CD4-positive, alpha-beta T cell treated with Interleukin-12 subunit alpha and Interleukin-12 subunit beta, for 1 hour (primary cell): ENCODE data around the gene FPR2.
"Not testable (repeated sequence)": the region's sequence is repeated elsewhere in the genome, so short reads cannot be mapped to it uniquely, and the experiment has no call there.

Experiments
- DNase-seq: peaks from one replicate; pipeline ENCODE4 v3.0.0-alpha.2; 2020

FPR2 gene

DNA sequence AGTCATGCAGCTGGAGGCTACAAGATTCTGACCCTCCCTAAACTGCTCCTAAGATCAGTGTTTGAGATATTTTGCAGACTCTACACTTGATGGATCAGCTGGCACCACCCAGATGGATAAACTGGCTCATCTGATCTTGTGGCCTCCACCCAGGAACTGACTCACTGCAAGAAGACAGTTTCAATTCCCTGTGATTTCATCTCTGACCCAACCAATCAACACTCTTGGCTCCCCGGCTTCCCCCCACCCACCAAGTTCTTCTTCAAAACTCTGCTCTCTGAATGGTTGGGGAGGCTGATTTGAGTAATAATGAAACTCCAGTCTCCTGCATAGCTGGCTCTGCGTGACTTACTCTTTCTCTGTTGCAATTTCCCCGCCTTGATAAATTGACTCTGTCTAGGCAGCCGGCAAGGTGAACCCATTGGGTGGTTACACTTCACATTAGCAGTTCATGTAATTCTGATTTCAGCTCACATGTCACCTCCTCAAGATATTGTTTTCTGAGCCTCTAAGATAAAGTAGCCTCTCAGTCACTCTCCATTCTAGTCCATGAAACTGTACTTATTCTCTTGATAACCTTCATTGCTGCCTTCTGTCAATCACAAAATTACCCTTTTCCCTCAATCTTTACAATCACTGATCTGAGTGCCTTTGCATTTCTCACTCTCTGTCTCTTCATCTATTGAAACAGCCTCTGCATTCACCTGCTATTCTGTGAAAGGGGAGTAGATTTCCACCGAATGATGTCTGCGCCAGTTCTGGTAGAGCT is 24.1 kb downstream of the FPR2 start:
- DNase-seq, result peak; percentile 49

DNA sequence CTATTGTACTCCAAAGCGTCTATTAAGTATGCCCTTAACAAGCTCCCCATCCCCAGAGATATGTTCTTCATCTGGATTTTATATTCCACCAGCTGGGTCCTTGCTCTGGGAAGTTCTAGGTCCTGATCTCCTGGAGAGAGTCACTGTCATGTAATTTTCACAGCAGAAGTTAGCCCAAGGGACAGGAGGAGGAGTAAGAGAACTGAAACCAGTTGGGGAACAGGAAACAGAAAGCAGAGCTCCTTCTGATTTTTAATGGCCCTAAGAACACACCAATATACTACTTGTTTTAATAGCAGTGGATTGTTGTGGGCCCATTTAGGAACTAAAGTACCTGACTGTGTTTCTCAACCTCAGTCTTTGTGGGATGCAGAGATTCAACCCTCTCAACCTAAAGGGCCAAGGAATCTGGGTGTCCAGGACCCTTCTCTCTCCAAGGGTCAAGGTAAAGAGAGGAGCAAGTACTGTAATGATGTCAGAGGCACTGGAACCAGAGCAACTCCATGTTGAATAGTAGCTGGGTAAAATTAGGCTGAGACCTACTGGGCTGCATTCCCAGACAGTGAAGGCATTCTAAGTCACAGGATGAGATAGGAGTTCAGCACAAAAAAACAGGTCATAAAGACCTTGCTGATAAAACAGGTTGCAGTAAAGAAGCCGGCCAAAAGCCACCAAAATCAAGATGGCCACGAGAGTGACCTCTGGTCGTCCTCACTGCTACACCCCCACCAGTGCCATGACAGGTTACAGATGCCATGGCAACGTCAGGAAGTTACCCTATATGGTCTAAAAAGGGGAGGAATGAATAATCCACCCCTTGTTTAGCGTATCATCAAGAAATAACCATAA is 25.9 kb downstream of the FPR2 start:
- DNase-seq, result no peak

DNA sequence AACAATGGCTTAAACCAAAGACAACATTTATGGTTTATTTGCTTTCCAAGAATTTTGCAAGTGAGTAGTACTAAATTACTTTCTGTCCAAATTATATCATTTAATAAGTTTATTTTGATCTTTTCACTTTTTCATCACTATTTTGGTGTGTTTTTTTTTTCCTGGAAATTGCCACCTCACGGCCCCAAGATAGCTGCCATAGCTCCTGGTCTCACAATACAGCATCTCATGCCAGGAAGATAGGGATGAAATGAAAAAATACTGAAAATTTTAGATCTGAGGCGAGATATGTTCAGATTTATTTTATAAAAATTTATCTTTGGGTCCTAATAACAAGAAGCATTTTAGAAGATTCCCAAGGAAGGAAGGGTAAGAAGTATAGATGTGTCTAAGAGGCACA is 27.0 kb downstream of the FPR2 start:
- DNase-seq, result no peak

DNA sequence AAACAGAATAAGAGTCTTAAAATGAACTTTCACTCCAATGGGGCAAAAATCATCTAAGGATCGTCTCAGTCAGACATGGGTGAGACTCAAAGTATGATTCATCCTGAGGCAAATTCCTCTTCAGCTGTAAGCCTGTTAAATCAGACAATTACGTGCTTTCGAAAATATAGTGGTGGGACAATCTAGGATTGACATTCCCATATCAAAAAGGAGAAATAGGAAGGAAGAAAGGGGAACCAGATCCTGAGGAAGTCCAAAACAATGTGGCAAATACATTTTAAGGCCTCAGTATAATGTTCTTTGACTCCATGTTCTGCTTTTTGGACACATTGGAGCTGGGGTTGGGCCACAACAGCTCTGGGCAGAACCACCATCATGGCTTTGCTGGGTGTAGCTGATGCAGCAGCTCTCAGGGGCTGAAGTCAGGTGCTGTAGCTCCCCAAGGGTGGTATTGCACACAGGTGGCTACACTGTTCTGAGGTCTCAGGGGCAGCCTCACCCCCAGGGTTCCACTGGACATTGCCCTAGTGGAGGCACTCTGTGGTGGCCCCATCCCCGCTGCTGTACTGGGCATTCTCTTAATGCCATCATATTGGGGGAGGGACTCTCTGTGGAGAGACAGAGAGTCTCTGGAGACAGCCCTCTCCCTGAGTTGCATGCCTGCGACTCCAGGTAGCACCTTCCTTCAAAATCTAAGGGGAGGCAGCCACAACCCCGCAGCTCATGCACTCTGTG is 28.2 kb downstream of the FPR2 start:
- no peak for DNase-seq

DNA sequence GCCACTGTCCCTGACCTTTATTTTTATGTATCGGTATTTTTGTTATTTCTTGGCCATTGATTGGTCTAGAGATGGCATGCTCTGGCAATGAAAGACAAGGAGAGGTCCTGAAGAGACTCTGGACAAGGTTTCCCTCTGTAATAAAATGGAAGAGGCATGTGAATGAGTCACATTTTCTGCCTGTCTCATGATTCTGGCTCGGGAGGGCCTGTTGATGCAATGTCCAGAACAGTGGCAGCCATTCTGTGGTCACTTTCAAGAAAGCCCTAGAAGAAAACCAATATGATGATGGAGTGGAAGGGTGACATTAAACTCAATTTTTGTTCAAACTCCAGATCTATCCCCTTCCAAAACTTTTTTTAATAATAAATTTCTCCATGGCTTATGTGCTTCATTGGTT is 32.0 kb downstream of the FPR2 start:
- no peak for DNase-seq

DNA sequence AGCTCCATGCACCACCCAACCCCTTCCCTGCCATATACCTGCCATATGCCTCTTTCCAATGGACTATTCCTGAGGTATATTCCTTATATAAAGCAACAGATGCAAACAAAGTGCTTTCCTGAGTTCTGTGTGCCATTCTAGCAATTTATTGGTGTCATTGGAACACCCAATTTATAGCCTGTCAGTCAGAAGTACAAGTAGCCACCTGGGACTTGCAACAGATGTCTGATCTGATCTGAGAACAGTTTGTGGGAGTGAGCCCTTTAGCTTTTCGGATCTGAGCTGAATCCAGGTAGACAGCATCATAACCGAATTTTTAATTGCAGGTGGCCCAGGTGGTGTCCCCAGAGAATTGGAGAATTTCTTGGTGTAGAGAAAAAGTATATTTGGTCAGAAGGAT is 33.0 kb downstream of the FPR2 start:
- no peak for DNase-seq

DNA sequence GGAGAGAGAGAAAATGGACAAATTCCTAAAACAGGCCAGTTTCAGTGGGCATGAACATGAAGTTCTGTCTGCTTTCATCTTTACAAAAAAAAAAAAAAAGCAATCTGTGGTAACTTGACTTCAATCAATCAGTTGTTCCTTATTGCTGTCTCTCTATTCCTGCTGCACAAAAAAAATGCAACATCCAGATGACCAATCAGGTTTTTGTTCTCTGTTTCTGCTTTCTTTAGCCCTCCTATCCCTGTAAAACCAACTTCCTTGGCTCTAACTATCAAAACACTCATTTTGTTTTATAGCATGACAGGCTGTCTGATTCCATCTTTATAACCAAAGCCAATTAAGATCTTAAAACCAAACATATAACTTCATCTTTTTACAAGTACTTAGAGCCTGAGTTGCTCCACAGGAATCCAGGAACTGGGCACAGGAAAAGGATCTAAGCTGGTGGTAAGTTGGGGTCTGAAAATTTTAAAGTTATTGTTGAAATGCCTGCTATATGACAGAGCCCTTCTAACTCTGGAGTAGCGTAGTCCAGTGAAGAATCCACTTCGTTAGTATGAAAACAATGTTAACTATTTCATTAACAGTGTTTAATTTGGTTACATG is 34.0 kb downstream of the FPR2 start, which contains the start of gene FPR3:
TSS of gene FPR3 (plus strand) at position 273 of the 606 bp plus-strand sequence. CDS start 28,592 bp downstream, outside the sequence.
- no peak for DNase-seq

DNA sequence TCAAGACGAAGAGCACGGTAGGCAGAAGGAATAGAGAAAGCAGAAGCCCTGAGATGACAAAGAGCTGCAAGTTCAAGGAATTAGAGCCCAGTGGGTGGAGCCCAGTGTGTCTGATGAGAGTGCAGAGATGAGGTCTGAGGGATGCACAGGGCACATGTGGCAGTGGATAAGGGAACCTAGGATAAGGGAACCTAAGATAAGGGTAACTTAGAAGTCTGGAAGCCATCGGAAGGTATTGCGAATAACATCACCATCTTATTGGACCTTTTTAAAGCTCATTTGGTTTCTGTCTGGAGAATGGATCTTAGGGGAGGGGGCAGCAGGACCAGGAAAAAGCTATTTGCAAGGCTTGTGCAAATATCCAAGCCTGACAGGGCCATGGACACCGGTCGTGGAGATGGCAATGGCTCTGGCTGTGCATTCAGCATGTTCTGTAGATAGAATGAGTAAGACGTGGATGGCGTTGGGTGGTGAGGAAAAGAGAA is 35.3 kb downstream of the FPR2 start:
- no peak for DNase-seq

DNA sequence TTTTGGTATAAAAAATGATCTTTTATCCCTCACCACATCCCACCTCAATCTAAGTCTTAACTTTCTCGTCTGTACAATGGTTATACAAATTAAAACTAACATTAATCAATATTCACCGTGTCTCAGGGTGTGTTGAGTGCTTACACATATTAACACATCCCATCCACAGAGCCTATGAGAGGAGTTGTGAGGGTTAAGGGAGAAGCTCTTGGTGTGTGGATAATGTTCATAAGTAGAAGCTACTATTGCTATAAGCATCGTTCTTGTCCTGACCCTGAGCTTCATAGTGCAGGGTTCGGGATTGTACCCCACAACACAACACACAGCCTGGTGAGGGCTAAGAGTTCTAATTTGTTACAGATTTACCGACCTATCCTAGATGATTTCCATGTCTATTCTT is 36.5 kb downstream of the FPR2 start:
- no peak for DNase-seq

DNA sequence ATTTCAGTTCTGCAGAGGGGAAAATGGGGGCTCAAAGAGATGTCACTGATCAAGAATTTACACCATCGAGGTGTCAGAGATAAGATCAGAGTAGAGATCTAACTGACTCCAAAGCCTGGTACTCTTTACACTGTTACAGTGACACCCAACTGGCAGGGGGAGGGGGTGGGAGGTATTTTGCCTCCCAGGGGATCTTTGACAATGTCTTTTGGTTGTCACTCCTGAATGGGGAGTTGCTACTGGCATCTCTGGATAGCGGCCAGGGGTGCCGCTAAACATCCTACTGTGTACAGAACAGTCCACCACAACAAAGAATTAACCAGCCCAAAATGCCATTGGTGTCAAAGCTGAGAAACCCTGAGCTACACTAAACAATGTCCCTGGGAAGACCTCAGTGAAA is 37.1 kb downstream of the FPR2 start:
- DNase-seq, result no peak

DNA sequence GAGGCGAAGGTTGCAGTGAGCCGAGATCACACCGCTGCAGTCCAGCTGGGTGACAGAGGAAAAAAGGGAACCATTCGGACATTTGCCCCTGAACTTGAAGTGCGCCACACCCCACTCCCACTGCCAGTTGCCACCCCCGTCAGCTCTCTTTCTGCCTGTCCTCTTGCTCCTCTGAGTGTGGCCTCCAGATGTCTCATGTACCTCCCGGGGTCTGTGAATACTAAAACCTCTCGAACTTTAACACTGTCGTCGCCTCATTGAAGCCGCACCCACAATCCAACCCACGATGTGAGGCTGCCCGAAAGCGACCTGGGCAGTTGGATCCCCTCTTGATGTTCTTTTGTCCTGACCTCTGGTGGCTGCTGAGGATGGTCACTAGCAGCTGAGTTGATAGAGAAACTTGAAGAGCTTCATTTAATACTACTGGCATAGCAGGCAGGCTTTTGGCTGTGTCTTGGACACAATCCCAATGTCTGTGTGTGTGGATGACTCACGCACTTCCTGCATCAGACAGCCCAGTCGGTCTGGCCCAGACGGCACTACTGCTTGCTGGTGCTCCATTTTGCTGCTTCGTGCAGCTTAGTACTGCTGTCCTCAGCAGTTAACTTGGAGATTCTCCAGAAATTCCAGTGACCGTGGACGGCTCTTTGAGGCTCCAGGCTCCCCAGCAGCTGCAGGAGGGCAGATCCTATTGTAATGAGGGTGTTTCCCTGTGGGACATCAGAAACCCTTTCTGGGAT is 38.2 kb downstream of the FPR2 start:
- DNase-seq, result no peak

DNA sequence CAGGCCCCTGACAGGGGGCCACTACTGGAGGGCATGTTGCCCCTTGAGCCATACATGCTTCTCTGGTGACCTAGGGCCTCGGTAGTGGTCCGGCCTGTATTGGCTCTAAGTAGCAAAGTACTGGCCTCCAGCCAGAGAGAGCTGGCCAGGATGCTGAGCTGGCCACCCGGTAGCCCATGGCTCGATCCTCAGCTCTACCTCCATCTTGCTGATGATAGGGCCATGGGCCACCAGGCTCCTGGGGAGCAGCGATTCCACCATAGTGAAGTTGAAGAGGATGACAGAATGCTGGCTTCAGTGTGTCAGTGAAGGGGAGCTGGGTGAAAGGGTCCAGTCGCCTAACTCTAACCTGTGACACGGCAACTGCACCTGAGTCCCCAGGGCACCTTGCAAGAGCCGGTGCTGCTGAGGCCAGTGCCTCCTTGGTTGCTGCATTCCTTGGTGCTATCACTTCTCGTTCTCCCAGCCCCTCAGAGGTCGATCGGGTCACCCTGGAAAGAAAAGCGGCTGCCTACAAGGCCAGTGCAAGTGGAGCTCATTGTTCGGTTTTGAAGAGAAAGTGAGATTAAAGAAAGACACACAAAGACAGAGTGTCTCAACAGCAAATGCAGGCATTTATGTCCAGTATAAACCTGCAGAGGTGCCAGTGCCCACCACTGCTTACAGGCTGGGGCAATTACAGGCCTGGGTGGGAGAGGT is 38.9 kb downstream of the FPR2 start:
- no peak for DNase-seq

DNA sequence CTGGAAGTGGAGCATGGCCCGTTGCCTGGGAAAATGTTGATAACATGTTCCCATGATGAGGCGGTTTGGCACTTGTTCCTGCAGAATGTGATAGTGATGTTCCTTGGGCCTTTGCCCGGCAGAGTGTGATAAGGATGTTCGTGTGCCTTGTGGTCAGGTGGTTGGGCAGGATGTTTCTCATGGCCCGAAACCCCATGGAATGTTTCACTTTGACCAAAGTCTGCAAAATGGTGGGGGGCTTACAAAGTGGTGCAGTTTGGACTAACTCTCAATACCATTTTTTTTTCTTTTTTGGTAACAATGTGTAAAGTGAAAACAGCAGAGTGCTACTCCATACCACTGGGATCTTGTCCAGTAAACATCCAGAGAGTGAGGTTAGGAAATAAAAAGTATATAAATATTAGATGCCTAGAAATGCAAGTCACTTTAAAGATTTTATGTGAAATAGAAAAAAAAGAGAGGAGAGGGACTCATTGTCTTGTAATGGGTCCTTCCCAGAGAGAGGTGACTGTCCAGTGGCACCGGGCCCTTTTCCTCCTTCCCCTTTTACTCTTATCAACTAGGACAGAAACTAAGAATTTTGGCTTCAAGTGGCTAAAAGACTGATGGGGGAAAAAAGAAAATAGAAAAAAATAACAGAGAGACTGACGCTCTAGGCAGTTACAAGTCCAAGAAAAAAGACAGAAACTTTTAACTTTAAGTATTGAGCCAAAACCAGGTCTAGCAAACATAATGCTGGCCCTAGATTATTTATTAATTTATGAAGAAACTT is 39.7 kb downstream of the FPR2 start:
- no peak for DNase-seq

DNA sequence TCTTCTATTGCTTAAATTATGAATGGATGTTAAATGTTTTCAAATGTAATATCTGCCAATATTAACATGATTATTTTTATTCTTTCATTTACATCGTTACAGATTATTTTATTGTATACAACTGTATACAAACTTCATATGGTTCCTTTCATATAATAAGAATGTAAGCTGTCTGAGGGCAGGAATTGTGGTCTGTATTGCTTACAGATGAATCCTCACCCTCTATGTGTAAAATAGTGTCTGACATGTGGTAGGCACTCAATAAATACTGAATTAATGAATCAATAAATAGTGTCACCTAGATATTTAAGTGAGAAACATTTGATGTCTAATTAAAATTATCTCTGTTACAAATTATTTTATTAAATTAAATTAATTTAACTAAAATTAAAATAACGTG is 41.8 kb downstream of the FPR2 start:
- no peak for DNase-seq

DNA sequence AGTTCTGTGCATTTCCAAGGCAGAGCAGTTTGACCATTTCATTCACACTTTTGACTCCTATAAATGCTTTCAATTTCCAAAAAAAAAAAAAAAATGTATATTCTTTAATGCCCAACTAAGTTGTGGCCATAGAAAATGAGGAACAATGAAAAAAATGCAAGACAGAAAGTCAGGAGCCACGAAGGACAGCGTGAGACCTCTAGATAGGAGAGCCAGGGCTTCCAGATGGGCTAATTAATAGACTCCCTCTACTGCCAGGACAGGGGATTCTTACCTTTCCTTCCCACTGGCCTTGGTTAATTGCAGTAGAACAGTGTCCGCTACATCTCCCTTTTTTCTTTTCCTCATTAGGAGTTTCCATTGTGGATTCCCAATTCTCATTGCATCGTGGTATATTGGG is 42.5 kb downstream of the FPR2 start:
- DNase-seq, result no peak

DNA sequence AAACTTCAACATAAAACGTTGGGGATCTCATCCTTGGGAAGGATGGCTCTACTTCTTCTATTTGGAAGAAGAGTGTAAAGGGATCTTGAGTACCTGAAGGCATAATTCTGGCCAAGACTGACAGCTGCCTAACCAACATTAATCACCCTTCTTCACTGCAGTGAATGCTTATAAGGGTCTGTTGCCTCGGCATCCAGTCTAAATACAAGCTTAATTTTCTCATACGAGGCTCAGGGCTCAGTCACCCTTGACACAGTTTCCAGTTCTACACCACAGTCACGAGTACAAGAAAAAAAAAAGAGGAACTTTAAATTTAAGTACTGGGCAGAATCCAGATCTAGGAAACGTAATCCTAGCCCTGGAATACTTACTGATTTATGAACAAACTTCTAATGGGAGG is 43.0 kb downstream of the FPR2 start:
- DNase-seq, result no peak

DNA sequence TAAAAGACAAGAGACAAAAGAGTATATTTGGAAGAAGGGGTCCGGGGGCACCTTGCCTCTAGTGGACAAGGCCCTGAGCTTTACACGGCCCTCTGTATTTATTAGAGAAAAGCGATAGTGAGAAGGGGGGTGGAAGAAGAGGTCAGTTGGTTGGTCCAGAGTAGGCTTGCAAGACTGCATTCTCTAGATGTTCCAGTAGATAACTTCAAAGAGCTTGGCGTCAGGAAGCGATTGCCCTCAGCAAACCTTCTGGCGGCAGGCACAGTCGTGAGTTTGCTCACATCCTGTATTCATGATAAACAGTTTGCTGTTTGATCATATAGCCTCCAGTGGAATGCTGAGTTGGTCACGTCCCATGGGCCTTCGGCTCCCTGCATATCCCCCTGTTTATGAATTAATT is 43.8 kb downstream of the FPR2 start:
- DNase-seq, result not testable (repeated sequence)

DNA sequence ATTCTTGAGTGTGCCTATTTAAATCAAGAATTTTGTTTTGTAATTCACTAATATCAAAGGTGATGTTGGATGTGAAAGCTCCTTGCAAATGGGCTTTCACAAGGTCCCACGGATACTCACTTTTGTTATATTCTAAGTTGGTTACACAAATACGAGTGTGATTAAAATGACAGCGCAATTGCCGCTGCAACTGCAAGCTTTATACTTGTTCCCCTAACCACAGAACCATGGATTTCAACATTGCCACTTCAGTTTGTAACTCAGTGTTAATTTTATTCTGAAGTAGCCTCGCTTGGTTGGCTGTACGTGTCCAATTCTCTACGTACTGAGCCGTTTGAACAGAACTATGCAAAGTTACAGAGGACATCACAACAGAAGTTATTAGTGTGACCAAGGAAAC is 44.4 kb downstream of the FPR2 start:
- DNase-seq, result not testable (repeated sequence)

DNA sequence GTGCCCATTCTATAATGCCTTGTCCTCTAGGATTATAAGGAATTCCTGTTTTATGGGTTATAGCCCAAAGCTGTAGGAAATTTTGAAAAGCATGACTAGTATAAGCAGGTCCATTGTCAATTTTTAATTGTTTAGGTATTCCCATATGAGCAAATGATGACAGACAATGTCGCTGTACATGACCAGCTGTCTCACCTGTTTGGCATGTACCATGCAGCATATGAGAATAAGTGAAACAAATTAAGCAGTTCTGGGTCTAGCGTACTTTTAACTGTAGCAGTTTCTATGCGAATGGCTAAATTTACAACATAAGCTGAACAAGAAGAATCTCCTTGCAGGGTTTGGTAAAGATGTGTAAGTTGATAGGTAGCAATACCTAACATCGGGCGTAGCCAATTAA is 45.6 kb downstream of the FPR2 start:
- not testable (repeated sequence) for DNase-seq

DNA sequence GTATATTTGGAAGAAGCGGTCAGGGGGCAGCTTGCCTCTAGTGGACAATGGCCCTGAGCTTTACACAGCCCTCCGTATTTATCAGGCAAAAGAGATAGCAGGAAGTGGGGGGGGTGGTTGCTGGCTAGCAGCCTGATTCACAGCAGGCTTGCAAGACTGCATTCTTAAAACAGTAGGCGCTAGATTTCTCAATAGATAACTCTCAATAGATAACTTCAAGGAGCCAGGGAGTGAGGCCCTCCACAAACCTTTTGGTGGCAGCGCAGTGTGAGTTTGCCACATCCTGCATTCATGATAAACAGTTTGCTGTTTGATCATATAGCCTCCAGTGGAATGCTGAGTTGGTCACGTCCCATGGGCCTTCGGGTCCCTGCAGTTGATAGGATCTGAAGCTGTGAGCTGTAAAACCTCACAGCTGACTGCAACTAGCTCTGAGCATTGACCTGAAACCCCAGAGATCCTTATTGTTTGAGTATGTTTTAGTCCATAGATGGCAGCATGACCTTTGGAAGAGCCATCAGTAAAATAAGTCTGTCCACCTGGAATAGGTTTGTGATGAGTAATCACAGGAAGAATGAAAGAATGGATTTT is 46.2 kb downstream of the FPR2 start:
- DNase-seq, result no peak
